Activated T-helper 1 cell treated with anti-CD3 and anti-CD28 coated beads, Interleukin-12 subunit alpha, Interleukin-12 subunit beta, Interleukin-2, Interleukin-4 antibody, amounts not matched to agents 30 ng/mL and 10 ng/mL and 1 ng/mL, durations not matched to agents 14 hours and 24 hours and 36 hours (primary cell): ENCODE measurements around the gene PLAU. TPM values are rescaled to one million over a fixed set of nuclear protein-coding genes. Genes with fewer than 3 reads are reported as not detected.
"Not testable (repeated sequence)": the region's sequence is repeated elsewhere in the genome, so short reads cannot be mapped to it uniquely, and the experiment has no call there.

ENCODE experiments used
- DNase-seq: peaks from one replicate; pipeline ENCODE4 v3.0.0; 2021; ENCODE audit warnings: low spot score
- H3K27ac Mint-ChIP-seq: one replicate; pipeline ENCODE4 v1.8.0; 2021; ENCODE audit warnings: mild to moderate bottlenecking, mixed read lengths
- H3K27me3 Mint-ChIP-seq: one replicate; pipeline ENCODE4 v1.8.0; 2022; ENCODE audit warnings: mild to moderate bottlenecking, moderate library complexity, mixed read lengths; ENCODE audit not compliant: insufficient read depth
- H3K36me3 Mint-ChIP-seq: one replicate; pipeline ENCODE4 v1.8.0; 2021; ENCODE audit warnings: low read depth, mixed read lengths
- H3K4me1 Mint-ChIP-seq: one replicate; pipeline ENCODE4 v1.8.0; 2021; ENCODE audit warnings: low read depth, mixed read lengths
- H3K4me3 Mint-ChIP-seq: one replicate; pipeline ENCODE4 v1.8.0; 2021; ENCODE audit warnings: mild to moderate bottlenecking, moderate library complexity, mixed read lengths
- H3K9me3 Mint-ChIP-seq: one replicate; pipeline ENCODE4 v1.8.0; 2021; ENCODE audit warnings: mixed read lengths
- intact Hi-C: fragments of 100-400 bp; cut with micrococcal nuclease; formaldehyde crosslinking; loops from one replicate; pipeline ENCODE4 v1.15.1; 2024
- total RNA-seq: library from RNA; stranded (reverse); gene quantifications from 2 replicates; pipeline ENCODE4 v1.2.3, GENCODE V29; 2022

PLAU gene
- total RNA-seq, 1 donor from 2014 or later = 0.60 TPM

GRCh38 chr10:73892310-73893030 lies 18.5 kb upstream of the PLAU start:
- H3K4me3 Mint-ChIP-seq = no peak overlapping the region
- H3K36me3 Mint-ChIP-seq = no peaks in the 10 kb centered on the region
- peaks cover 5% of the 10 kb centered on the region for H3K27me3 Mint-ChIP-seq
- H3K27ac Mint-ChIP-seq = no peak overlapping the region
- H3K9me3 Mint-ChIP-seq = no peaks in the 10 kb centered on the region
- peaks cover 18% of the 10 kb centered on the region for H3K4me1 Mint-ChIP-seq
- no peak for DNase-seq
- intact Hi-C loops = no loop called here

- H3K4me3 Mint-ChIP-seq = no peak overlapping the region
- H3K27ac Mint-ChIP-seq = no peak overlapping the region
- peaks cover 6% of the 10 kb centered on the region for H3K27me3 Mint-ChIP-seq
- H3K4me1 Mint-ChIP-seq = peaks cover 15% of the 10 kb centered on the region
- H3K9me3 Mint-ChIP-seq = no peaks in the 10 kb centered on the region
- no peak for DNase-seq
- no peaks in the 10 kb centered on the region for H3K36me3 Mint-ChIP-seq
- intact Hi-C loops = no loop called here
Observed at GRCh38 chr10:73893426-73893825, 17.5 kb upstream of the PLAU start.

GRCh38 chr10:73894245-73894971 lies 16.5 kb upstream of the PLAU start:
- Mint-ChIP-seq H3K36me3 (no peaks in the 10 kb centered on the region), H3K9me3 (no peaks in the 10 kb centered on the region), H3K4me1 (peaks cover 9% of the 10 kb centered on the region), H3K27ac (no peak overlapping the region), H3K4me3 (no peak overlapping the region), H3K27me3 (peaks cover 6% of the 10 kb centered on the region)
- intact Hi-C loops = no loop called here
- DNase-seq = no peak

GRCh38 chr10:73895381-73895780 lies 15.6 kb upstream of the PLAU start:
- H3K27ac Mint-ChIP-seq, DNase-seq, H3K36me3 Mint-ChIP-seq, H3K9me3 Mint-ChIP-seq, H3K4me1 Mint-ChIP-seq, H3K4me3 Mint-ChIP-seq, intact Hi-C loops: not testable (repeated sequence)
- peaks cover 13% of the 10 kb centered on the region for H3K27me3 Mint-ChIP-seq

- H3K27me3 Mint-ChIP-seq = peaks cover 27% of the 10 kb centered on the region
- no peak overlapping the region for H3K4me3 Mint-ChIP-seq
- no peaks in the 10 kb centered on the region for H3K9me3 Mint-ChIP-seq
- H3K4me1 Mint-ChIP-seq = peaks cover 15% of the 10 kb centered on the region
- no peaks in the 10 kb centered on the region for H3K36me3 Mint-ChIP-seq
- intact Hi-C loops = no loop called here
- no peak for DNase-seq
- H3K27ac Mint-ChIP-seq = no peak overlapping the region
Observed at GRCh38 chr10:73897693-73898092, 13.2 kb upstream of the PLAU start.

GRCh38 chr10:73898730-73899410 lies 12.1 kb upstream of the PLAU start:
- no peak for DNase-seq
- Mint-ChIP-seq H3K4me1 (peaks cover 15% of the 10 kb centered on the region), H3K27ac (no peak overlapping the region), H3K27me3 (peaks cover 33% of the 10 kb centered on the region), H3K9me3 (no peaks in the 10 kb centered on the region), H3K36me3 (no peaks in the 10 kb centered on the region), H3K4me3 (no peak overlapping the region)
- intact Hi-C loops = no loop called here

GRCh38 chr10:73899423-73899822 lies 11.5 kb upstream of the PLAU start:
- DNase-seq = no peak
- Mint-ChIP-seq H3K9me3 (no peaks in the 10 kb centered on the region), H3K36me3 (no peaks in the 10 kb centered on the region), H3K27me3 (peaks cover 38% of the 10 kb centered on the region), H3K4me3 (no peak overlapping the region), H3K27ac (no peak overlapping the region), H3K4me1 (peaks cover 9% of the 10 kb centered on the region)
- intact Hi-C loops = no loop called here

- no peak for DNase-seq
- Mint-ChIP-seq H3K27ac (no peak overlapping the region), H3K36me3 (no peaks in the 10 kb centered on the region), H3K4me3 (no peak overlapping the region), H3K4me1 (peaks cover 6% of the 10 kb centered on the region), H3K9me3 (no peaks in the 10 kb centered on the region), H3K27me3 (peaks cover 38% of the 10 kb centered on the region)
- intact Hi-C loops = no loop called here
Observed at GRCh38 chr10:73900064-73900463, 10.9 kb upstream of the PLAU start.

- Mint-ChIP-seq H3K9me3 (no peaks in the 10 kb centered on the region), H3K27ac (no peak overlapping the region), H3K36me3 (no peaks in the 10 kb centered on the region), H3K4me3 (no peak overlapping the region), H3K27me3 (peaks cover 41% of the 10 kb centered on the region), H3K4me1 (peaks cover 9% of the 10 kb centered on the region)
- no peak for DNase-seq
- intact Hi-C loops = no loop called here
Observed at GRCh38 chr10:73901261-73901660, 9.7 kb upstream of the PLAU start.

GRCh38 chr10:73902351-73902750 lies 8.6 kb upstream of the PLAU start:
- peaks cover 41% of the 10 kb centered on the region for H3K27me3 Mint-ChIP-seq
- no peaks in the 10 kb centered on the region for H3K36me3 Mint-ChIP-seq
- H3K4me1 Mint-ChIP-seq = peaks cover 9% of the 10 kb centered on the region
- intact Hi-C loops = no loop called here
- DNase-seq = no peak
- H3K9me3 Mint-ChIP-seq = no peaks in the 10 kb centered on the region
- H3K4me3 Mint-ChIP-seq = no peak overlapping the region
- no peak overlapping the region for H3K27ac Mint-ChIP-seq

GRCh38 chr10:73905256-73906020 lies 5.5 kb upstream of the PLAU start:
- DNase-seq = no peak
- no peak overlapping the region for H3K4me3 Mint-ChIP-seq
- no peak overlapping the region for H3K27ac Mint-ChIP-seq
- intact Hi-C loops = no loop called here
- no peaks in the 10 kb centered on the region for H3K9me3 Mint-ChIP-seq
- peaks cover 35% of the 10 kb centered on the region for H3K27me3 Mint-ChIP-seq
- no peaks in the 10 kb centered on the region for H3K36me3 Mint-ChIP-seq
- H3K4me1 Mint-ChIP-seq = peaks cover 37% of the 10 kb centered on the region

GRCh38 chr10:73906524-73907447 lies 4.1 kb upstream of the PLAU start:
- Mint-ChIP-seq H3K27me3 (peaks cover 36% of the 10 kb centered on the region), H3K4me1 (peaks cover 47% of the 10 kb centered on the region), H3K9me3 (no peaks in the 10 kb centered on the region), H3K27ac (no peak overlapping the region), H3K4me3 (no peak overlapping the region), H3K36me3 (no peaks in the 10 kb centered on the region)
- no peak for DNase-seq
- intact Hi-C loops = no loop called here
